HepG2 (cell line): ENCODE data around the gene TMEM223. TPM values are rescaled to one million over a fixed set of nuclear protein-coding genes. Genes with fewer than 3 reads are reported as not detected.

ENCODE experiments used
- ARID4A ChIP-seq: sonication (generic); formaldehyde crosslinking; IDR thresholded peaks from 2 replicates; pipeline ENCODE4 v1.5.0; 2020; ENCODE audit warnings: mild to moderate bottlenecking, missing genetic modification reagents, borderline replicate concordance
- ASH2L ChIP-seq: fragments of 300-600, 200-600 bp; sonication (generic); IDR thresholded peaks from 2 replicates; pipeline ENCODE4 v1.7.0; 2017; ENCODE audit warnings: low read depth, mild to moderate bottlenecking, moderate library complexity, mixed read lengths, low read length; ENCODE audit not compliant: insufficient read length
- BCL3 ChIP-seq: sonication (generic); formaldehyde crosslinking; IDR thresholded peaks from 2 replicates; pipeline ENCODE4 v1.5.1; 2020; ENCODE audit warnings: mild to moderate bottlenecking, missing genetic modification reagents, moderate library complexity
- CREB1 ChIP-seq, 2 experiments: fragments of 450-650 bp in 1 of 2; IDR thresholded peaks; 2 replicates each; pipeline ENCODE4 v1.6.1; 2016 to 2017; ENCODE audit warnings: control low read depth in 1 of 2, mild to moderate bottlenecking in 1 of 2, missing compliant biosample characterization in 1 of 2, missing genetic modification characterization in 1 of 2
- FOXK1 ChIP-seq: sonication (generic); formaldehyde crosslinking; IDR thresholded peaks from 2 replicates; pipeline ENCODE4 v1.4.0; 2020; ENCODE audit warnings: low read depth, missing genetic modification reagents, borderline replicate concordance
- KDM5B ChIP-seq: sonication (generic); formaldehyde crosslinking; IDR thresholded peaks from 2 replicates; pipeline ENCODE4 v1.4.0; 2020; ENCODE audit warnings: missing genetic modification reagents, mild to moderate bottlenecking, borderline replicate concordance
- KLF9 ChIP-seq: IDR thresholded peaks from 2 replicates; pipeline ENCODE4 v1.6.1; 2016; ENCODE audit warnings: low read depth
- MXD4 ChIP-seq: IDR thresholded peaks from 2 replicates; pipeline ENCODE4 v1.6.1; 2016; ENCODE audit warnings: mild to moderate bottlenecking, missing biosample characterization, missing genetic modification reagents
- RARA ChIP-seq: IDR thresholded peaks from 2 replicates; pipeline ENCODE4 v1.6.1; 2016; ENCODE audit warnings: missing genetic modification reagents, missing compliant biosample characterization
- RBFOX2 ChIP-seq: fragments of 200-400 bp; formaldehyde crosslinking; IDR thresholded peaks from 2 replicates; pipeline ENCODE4 v1.6.1; 2017; ENCODE audit warnings: low read depth, mild to moderate bottlenecking, low read length
- SMC3 ChIP-seq: IDR thresholded peaks from 2 replicates; pipeline ENCODE4 v1.6.1; 2011; ENCODE audit warnings: low read length, improper control_type of control experiment
- THAP11 ChIP-seq: IDR thresholded peaks from 2 replicates; pipeline ENCODE4 v1.6.1; 2016; ENCODE audit warnings: missing biosample characterization, missing genetic modification reagents
- ZNF224 ChIP-seq: sonication (generic); formaldehyde crosslinking; IDR thresholded peaks from 2 replicates; pipeline ENCODE4 v1.5.0; 2020; ENCODE audit warnings: mild to moderate bottlenecking, missing genetic modification reagents
- ZNF235 ChIP-seq: sonication (generic); formaldehyde crosslinking; IDR thresholded peaks from 2 replicates; pipeline ENCODE4 v1.8.1; 2023; ENCODE audit warnings: mild to moderate bottlenecking, missing genetic modification reagents, borderline replicate concordance
- ZNF263 ChIP-seq: sonication (generic); formaldehyde crosslinking; IDR thresholded peaks from 2 replicates; pipeline ENCODE4 v1.4.0; 2020; ENCODE audit warnings: missing genetic modification reagents
- ZNF768 ChIP-seq: sonication (generic); formaldehyde crosslinking; IDR thresholded peaks from 2 replicates; pipeline ENCODE4 v1.4.0; 2020; ENCODE audit warnings: missing genetic modification reagents
- ZNF781 ChIP-seq: sonication (generic); formaldehyde crosslinking; IDR thresholded peaks from 2 replicates; pipeline ENCODE4 v1.5.1; 2020; ENCODE audit warnings: borderline replicate concordance, mild to moderate bottlenecking, missing genetic modification reagents; ENCODE audit errors: not compliant biosample characterization
- ZNF891 ChIP-seq: sonication (generic); formaldehyde crosslinking; IDR thresholded peaks from 2 replicates; pipeline ENCODE4 v1.5.0; 2020; ENCODE audit warnings: mild to moderate bottlenecking, missing genetic modification reagents
- polyA plus RNA-seq, 8 experiments: library from polyadenylated mRNA; depleted of rRNA in 3 of 8; stranded (reverse) in 7 of 8; unstranded in 1 of 8; fragments of >200 nt; fragmentation: Illumina TruSeq in 4 of 8; extraction: Trizol in 4 of 8; gene quantifications; 2 replicates each; pipeline versions ENCODE4 v1.2.1 to v1.2.3, GENCODE V29; 2011 to 2016; ENCODE audit warnings: low read depth in 4 of 8, missing spikeins in 1 of 8, mixed read lengths in 1 of 8; ENCODE audit not compliant: insufficient read depth in 1 of 8
- total RNA-seq, 5 experiments: library from RNA; depleted of rRNA; stranded (reverse); fragments of >200 nt; fragmentation: Illumina TruSeq; extraction: Trizol; gene quantifications; 2 replicates each; pipeline ENCODE4 v1.2.3, GENCODE V29; 2016; ENCODE audit warnings: low read depth in 1 of 5
- TF ChIP-seq, protein P1 (sequence below): sonication (generic); formaldehyde crosslinking; IDR thresholded peaks from 2 replicates; pipeline ENCODE4 v1.5.1; 2020; ENCODE audit warnings: missing genetic modification reagents, mild to moderate bottlenecking, borderline replicate concordance
- TF ChIP-seq, protein P2 (sequence below): IDR thresholded peaks from 2 replicates; pipeline ENCODE4 v1.6.1; 2018; ENCODE audit warnings: missing genetic modification reagents, mild to moderate bottlenecking, missing compliant biosample characterization

The TMEM223 gene
- total and polyA plus RNA-seq, 2 of the 13 experiments (the other 11 are each of a cell fraction or from before 2014, with no cell fraction given) = 19.5 to 24.9 TPM

GRCh38 chr11:62831520-62832335, 39.9 kb upstream of the TMEM223 start, which contains the start of gene STX5 (continued):
- TF ChIP-seq ARID4A (CRISPR knock-in tag) (peak; percentile 85), FOXK1 (CRISPR knock-in tag) (peak; percentile 93; the same call in 1 of the 2 replicates), ZNF263 (CRISPR knock-in tag) (no peak), ZNF235 (CRISPR knock-in tag) (no peak; the same call in 1 of the 2 replicates), ZNF781 (CRISPR knock-in tag) (peak; percentile 36), RARA (CRISPR knock-in tag) (no peak), SMC3 (no peak), ASH2L (peak; percentile 72), THAP11 (CRISPR knock-in tag) (peak; percentile 75), ZNF891 (CRISPR knock-in tag) (peak; percentile 9; the same call in 1 of the 2 replicates), KDM5B (CRISPR knock-in tag) (peak; percentile 85), ZNF224 (CRISPR knock-in tag) (peak; percentile 84; the same call in 1 of the 2 replicates), BCL3 (peak; percentile 54; the same call in 1 of the 2 replicates), MXD4 (CRISPR knock-in tag) (peak; percentile 23; the same call in 1 of the 2 replicates), CREB1 (IDR thresholded peaks at IDR 0.05) (peak; percentile 96), CREB1 (CRISPR knock-in tag; IDR thresholded peaks at IDR 0.05) (peak; percentile 90), ZNF768 (peak; percentile 44; the same call in 1 of the 2 replicates), RBFOX2 (peak; percentile 89), KLF9 (CRISPR knock-in tag) (no peak)
- TF ChIP-seq, protein P1, sequence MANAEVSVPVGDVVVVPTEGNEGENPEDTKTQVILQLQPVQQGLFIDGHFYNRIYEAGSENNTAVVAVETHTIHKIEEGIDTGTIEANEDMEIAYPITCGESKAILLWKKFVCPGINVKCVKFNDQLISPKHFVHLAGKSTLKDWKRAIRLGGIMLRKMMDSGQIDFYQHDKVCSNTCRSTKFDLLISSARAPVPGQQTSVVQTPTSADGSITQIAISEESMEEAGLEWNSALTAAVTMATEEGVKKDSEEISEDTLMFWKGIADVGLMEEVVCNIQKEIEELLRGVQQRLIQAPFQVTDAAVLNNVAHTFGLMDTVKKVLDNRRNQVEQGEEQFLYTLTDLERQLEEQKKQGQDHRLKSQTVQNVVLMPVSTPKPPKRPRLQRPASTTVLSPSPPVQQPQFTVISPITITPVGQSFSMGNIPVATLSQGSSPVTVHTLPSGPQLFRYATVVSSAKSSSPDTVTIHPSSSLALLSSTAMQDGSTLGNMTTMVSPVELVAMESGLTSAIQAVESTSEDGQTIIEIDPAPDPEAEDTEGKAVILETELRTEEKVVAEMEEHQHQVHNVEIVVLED = peak; percentile 77
- TF ChIP-seq, protein P2, sequence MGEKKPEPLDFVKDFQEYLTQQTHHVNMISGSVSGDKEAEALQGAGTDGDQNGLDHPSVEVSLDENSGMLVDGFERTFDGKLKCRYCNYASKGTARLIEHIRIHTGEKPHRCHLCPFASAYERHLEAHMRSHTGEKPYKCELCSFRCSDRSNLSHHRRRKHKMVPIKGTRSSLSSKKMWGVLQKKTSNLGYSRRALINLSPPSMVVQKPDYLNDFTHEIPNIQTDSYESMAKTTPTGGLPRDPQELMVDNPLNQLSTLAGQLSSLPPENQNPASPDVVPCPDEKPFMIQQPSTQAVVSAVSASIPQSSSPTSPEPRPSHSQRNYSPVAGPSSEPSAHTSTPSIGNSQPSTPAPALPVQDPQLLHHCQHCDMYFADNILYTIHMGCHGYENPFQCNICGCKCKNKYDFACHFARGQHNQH (CRISPR knock-in tag) = peak; percentile 37; the same call in 1 of the 2 replicates
